Measurements from ENCODE around the gene NRCAM. TPM values are rescaled to one million over a fixed set of nuclear protein-coding genes. Genes with fewer than 3 reads are reported as not detected.

NRCAM gene
- total RNA-seq, 1 experiment from 2014 or later, result 2.7 TPM

DNA sequence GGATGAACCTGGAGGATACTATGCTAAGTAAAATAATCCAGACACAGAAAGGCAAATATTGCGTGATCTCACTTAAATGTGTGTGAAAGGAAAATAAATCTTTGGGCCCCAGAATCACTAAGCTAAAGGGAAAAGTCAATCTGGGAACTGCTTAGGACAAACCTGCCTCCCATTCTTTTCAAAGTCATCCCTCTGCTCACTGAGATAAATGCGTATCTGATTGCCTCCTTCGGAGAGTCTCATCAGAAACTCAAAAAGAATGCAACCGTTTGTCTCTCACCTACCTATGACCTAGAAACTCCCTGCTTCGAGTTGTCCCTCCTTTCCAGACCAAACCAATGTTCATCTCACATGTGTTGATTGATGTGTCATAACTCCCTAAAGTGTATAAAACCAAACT, 286.0 kb downstream of the NRCAM start:
- ChIA-PET CTCF (interaction anchor here (1.4 kb wide), 1 partner anchor 287 kb away, joined by 3 read pairs; no protein-coding TSS in a partner anchor), POLR2A (no interaction called here)
- no peak for TF ChIP-seq SOX15 (CRISPR knock-in tag; IDR thresholded peaks at IDR 0.05)
- no peak for TF ChIP-seq FOXK1 (CRISPR knock-in tag; IDR thresholded peaks at IDR 0.05)
- TF ChIP-seq, protein P1, sequence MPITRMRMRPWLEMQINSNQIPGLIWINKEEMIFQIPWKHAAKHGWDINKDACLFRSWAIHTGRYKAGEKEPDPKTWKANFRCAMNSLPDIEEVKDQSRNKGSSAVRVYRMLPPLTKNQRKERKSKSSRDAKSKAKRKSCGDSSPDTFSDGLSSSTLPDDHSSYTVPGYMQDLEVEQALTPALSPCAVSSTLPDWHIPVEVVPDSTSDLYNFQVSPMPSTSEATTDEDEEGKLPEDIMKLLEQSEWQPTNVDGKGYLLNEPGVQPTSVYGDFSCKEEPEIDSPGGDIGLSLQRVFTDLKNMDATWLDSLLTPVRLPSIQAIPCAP (CRISPR knock-in tag; IDR thresholded peaks at IDR 0.05), result no peak
- TF ChIP-seq, protein P2, sequence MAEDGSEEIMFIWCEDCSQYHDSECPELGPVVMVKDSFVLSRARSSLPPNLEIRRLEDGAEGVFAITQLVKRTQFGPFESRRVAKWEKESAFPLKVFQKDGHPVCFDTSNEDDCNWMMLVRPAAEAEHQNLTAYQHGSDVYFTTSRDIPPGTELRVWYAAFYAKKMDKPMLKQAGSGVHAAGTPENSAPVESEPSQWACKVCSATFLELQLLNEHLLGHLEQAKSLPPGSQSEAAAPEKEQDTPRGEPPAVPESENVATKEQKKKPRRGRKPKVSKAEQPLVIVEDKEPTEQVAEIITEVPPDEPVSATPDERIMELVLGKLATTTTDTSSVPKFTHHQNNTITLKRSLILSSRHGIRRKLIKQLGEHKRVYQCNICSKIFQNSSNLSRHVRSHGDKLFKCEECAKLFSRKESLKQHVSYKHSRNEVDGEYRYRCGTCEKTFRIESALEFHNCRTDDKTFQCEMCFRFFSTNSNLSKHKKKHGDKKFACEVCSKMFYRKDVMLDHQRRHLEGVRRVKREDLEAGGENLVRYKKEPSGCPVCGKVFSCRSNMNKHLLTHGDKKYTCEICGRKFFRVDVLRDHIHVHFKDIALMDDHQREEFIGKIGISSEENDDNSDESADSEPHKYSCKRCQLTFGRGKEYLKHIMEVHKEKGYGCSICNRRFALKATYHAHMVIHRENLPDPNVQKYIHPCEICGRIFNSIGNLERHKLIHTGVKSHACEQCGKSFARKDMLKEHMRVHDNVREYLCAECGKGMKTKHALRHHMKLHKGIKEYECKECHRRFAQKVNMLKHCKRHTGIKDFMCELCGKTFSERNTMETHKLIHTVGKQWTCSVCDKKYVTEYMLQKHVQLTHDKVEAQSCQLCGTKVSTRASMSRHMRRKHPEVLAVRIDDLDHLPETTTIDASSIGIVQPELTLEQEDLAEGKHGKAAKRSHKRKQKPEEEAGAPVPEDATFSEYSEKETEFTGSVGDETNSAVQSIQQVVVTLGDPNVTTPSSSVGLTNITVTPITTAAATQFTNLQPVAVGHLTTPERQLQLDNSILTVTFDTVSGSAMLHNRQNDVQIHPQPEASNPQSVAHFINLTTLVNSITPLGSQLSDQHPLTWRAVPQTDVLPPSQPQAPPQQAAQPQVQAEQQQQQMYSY (CRISPR knock-in tag; IDR thresholded peaks at IDR 0.05), result no peak
- no peak for TF ChIP-seq CREM (CRISPR knock-in tag; IDR thresholded peaks at IDR 0.05)
- TF ChIP-seq, protein P3, sequence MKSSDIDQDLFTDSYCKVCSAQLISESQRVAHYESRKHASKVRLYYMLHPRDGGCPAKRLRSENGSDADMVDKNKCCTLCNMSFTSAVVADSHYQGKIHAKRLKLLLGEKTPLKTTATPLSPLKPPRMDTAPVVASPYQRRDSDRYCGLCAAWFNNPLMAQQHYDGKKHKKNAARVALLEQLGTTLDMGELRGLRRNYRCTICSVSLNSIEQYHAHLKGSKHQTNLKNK (CRISPR knock-in tag; IDR thresholded peaks at IDR 0.05), result no peak
- TF ChIP-seq TCF7 (CRISPR knock-in tag; IDR thresholded peaks at IDR 0.05; ENCODE audit: low read depth), result no peak
- no peak for ATAC-seq
- H3K36me3 Mint-ChIP-seq, result no peaks in the 10 kb centered on the region
- peaks cover 16% of the 10 kb centered on the region for H3K4me1 Mint-ChIP-seq
- no peaks in the 10 kb centered on the region for H3K9me3 Mint-ChIP-seq
- no peaks in the 10 kb centered on the region for H3K27me3 Mint-ChIP-seq (ENCODE audit: low read depth)
- peak overlapping the region; percentile 29 for H3K27ac Mint-ChIP-seq
- no peak for DNase-seq (ENCODE audit: low spot score)
- no peak overlapping the region for H3K4me3 Mint-ChIP-seq

DNA sequence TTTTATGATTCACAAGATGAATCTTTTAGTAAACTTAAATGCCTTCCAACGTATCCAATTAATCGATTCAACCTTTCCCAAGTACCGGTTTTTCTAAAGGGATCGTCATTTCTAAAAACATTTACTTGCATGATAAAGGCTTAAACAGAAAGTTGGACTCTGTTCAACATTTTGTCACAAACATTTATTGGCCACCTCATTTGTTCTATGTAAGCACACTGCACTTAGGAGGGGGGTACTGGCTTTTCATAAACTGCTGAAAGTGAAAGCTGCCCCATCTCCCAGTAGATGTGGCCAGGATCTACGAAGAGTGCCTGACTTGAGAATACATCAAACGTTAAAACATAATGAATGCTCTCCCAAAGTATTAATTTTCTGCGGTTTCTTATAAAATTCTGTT, 288.8 kb downstream of the NRCAM start:
- CTCF ChIA-PET, result no interaction called here
- TF ChIP-seq, protein P4, sequence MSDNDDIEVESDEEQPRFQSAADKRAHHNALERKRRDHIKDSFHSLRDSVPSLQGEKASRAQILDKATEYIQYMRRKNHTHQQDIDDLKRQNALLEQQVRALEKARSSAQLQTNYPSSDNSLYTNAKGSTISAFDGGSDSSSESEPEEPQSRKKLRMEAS (CRISPR knock-in tag; IDR thresholded peaks at IDR 0.05), result no peak
- no peak for TF ChIP-seq ETV6 (CRISPR knock-in tag; IDR thresholded peaks at IDR 0.05)
- TF ChIP-seq NR2C2 (CRISPR knock-in tag; IDR thresholded peaks at IDR 0.05), result no peak
- no peak for TF ChIP-seq IRF2 (CRISPR knock-in tag; IDR thresholded peaks at IDR 0.05; ENCODE audit: borderline replicate concordance, low read depth)
- TF ChIP-seq SMAD3 (CRISPR knock-in tag; IDR thresholded peaks at IDR 0.05; ENCODE audit: borderline replicate concordance), result no peak
- TF ChIP-seq, protein P5, sequence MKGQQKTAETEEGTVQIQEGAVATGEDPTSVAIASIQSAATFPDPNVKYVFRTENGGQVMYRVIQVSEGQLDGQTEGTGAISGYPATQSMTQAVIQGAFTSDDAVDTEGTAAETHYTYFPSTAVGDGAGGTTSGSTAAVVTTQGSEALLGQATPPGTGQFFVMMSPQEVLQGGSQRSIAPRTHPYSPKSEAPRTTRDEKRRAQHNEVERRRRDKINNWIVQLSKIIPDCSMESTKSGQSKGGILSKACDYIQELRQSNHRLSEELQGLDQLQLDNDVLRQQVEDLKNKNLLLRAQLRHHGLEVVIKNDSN (CRISPR knock-in tag; IDR thresholded peaks at IDR 0.05), result no peak
- TF ChIP-seq ZNF317 (CRISPR knock-in tag; IDR thresholded peaks at IDR 0.05; ENCODE audit: borderline replicate concordance, low read depth), result no peak
- no peak for TF ChIP-seq TP53 (CRISPR knock-in tag; IDR thresholded peaks at IDR 0.05)
- TF ChIP-seq ZNF396 (CRISPR knock-in tag; IDR thresholded peaks at IDR 0.05; ENCODE audit: borderline replicate concordance), result no peak
- TF ChIP-seq NFATC4 (CRISPR knock-in tag; IDR thresholded peaks at IDR 0.05), result no peak
- TF ChIP-seq, protein P6, sequence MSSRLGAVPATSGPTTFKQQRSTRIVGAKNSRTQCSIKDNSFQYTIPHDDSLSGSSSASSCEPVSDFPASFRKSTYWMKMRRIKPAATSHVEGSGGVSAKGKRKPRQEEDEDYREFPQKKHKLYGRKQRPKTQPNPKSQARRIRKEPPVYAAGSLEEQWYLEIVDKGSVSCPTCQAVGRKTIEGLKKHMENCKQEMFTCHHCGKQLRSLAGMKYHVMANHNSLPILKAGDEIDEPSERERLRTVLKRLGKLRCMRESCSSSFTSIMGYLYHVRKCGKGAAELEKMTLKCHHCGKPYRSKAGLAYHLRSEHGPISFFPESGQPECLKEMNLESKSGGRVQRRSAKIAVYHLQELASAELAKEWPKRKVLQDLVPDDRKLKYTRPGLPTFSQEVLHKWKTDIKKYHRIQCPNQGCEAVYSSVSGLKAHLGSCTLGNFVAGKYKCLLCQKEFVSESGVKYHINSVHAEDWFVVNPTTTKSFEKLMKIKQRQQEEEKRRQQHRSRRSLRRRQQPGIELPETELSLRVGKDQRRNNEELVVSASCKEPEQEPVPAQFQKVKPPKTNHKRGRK (CRISPR knock-in tag; IDR thresholded peaks at IDR 0.05; ENCODE audit: borderline replicate concordance), result no peak
- TF ChIP-seq, protein P7, sequence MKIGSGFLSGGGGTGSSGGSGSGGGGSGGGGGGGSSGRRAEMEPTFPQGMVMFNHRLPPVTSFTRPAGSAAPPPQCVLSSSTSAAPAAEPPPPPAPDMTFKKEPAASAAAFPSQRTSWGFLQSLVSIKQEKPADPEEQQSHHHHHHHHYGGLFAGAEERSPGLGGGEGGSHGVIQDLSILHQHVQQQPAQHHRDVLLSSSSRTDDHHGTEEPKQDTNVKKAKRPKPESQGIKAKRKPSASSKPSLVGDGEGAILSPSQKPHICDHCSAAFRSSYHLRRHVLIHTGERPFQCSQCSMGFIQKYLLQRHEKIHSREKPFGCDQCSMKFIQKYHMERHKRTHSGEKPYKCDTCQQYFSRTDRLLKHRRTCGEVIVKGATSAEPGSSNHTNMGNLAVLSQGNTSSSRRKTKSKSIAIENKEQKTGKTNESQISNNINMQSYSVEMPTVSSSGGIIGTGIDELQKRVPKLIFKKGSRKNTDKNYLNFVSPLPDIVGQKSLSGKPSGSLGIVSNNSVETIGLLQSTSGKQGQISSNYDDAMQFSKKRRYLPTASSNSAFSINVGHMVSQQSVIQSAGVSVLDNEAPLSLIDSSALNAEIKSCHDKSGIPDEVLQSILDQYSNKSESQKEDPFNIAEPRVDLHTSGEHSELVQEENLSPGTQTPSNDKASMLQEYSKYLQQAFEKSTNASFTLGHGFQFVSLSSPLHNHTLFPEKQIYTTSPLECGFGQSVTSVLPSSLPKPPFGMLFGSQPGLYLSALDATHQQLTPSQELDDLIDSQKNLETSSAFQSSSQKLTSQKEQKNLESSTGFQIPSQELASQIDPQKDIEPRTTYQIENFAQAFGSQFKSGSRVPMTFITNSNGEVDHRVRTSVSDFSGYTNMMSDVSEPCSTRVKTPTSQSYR (CRISPR knock-in tag; IDR thresholded peaks at IDR 0.05), result no peak
- no peak for TF ChIP-seq OVOL2 (CRISPR knock-in tag; IDR thresholded peaks at IDR 0.05; ENCODE audit: borderline replicate concordance)
- DNase-seq (ENCODE audit: low spot score) (no peak), ATAC-seq (no peak)
- Mint-ChIP-seq H3K27me3 (ENCODE audit: low read depth) (no peaks in the 10 kb centered on the region), H3K4me3 (no peak overlapping the region), H3K27ac (no peak overlapping the region), H3K4me1 (peaks cover 20% of the 10 kb centered on the region), H3K9me3 (no peaks in the 10 kb centered on the region), H3K36me3 (no peaks in the 10 kb centered on the region)
- POLR2A ChIA-PET, result no interaction called here
